ENCODE measurements around the gene TPRG1. TPM values are rescaled to one million over a fixed set of nuclear protein-coding genes. Genes with fewer than 3 reads are reported as not detected.

TPRG1 gene
- total RNA-seq, 1 donor from 2014 or later: 2.9 TPM

GRCh38 chr3:189342811-189343210 lies 171.0 kb downstream of the TPRG1 start:
- intact Hi-C loops (cut with micrococcal nuclease): no loop called here

DNA sequence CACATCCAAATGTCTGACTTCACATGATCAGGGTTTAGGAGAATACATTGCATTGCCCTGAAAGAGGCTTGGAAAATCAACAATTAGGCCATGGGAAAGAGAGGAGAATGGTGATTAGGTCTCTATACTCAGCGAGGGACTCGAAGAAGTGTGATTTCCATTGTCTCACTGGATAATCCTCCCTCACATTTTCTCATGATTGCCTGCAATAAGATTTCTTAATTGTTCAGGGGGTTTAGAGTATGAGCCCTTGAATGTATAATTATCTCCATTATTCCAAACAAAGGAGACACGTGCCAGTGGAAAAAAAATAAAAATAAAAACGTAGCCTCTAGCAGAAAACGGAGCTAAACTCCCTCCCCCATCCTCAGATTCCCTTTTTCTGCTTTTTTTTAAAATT lies 173.2 kb downstream of the TPRG1 start:
- intact Hi-C loops (cut with micrococcal nuclease): no loop called here

GRCh38 chr3:189349772-189350171 lies 178.0 kb downstream of the TPRG1 start:
- intact Hi-C loops (cut with micrococcal nuclease): no loop called here

DNA sequence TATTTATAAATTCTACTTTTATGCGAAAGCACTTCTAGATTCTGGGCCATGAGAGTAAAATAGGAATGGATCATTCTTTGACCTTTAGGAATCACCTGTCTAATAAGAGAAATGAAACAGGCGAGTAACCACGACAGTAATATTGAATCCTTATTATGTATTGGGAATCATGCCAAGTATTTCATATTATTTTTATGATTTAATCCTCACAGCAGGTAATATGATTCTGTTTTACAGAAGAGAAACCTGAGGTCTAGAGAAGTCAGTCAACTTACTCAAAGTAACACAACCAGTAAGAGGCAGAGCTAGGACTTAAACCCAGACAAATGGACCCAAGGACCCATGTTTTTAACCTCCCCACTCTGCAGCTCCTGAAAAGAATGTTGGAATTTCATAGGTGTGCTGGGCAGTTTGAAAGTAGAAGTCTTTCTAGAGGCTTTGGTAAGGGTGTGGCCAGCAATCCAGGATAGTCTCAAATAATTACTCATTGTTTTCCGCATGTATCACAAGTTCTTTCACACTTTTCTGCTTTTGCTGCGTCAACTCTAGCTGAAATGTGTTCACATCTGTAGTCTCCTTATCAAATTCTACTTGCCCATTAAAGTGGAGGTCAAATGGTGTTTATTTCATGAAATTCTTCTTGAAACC lies 181.7 kb downstream of the TPRG1 start:
- intact Hi-C loops (cut with micrococcal nuclease): no loop called here

- intact Hi-C loops (cut with micrococcal nuclease): loop anchor here (2.0 kb wide), 2 partner anchors 13 to 41 kb away; no protein-coding TSS in a partner anchor
Measured at GRCh38 chr3:189353988-189354889, 182.5 kb downstream of the TPRG1 start.

DNA sequence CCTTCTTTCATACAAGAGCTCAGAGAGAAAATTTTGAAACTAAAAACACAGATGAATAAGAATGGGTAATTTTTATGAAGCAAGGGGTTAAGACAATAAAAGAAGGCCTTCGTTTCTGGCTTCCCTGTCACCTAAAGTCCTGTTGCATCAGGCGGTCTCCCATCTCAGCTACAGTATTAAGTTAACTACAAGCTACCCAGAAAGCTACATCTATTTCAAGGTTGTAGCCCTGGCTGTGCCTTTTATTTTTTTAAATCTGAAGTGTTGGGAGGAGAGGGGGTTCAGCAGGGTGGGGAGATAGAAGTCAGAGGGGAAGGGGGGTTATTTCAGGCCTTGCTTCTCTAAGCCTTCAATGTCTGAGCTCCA lies 183.3 kb downstream of the TPRG1 start:
- intact Hi-C loops (cut with micrococcal nuclease): loop anchor here (1.0 to 2.0 kb wide), 5 partner anchors 14 to 83 kb away; no protein-coding TSS in a partner anchor

GRCh38 chr3:189355481-189356201 lies 183.9 kb downstream of the TPRG1 start:
- intact Hi-C loops (cut with micrococcal nuclease): loop anchor here (1.0 to 2.0 kb wide), 5 partner anchors 15 to 83 kb away; no protein-coding TSS in a partner anchor

DNA sequence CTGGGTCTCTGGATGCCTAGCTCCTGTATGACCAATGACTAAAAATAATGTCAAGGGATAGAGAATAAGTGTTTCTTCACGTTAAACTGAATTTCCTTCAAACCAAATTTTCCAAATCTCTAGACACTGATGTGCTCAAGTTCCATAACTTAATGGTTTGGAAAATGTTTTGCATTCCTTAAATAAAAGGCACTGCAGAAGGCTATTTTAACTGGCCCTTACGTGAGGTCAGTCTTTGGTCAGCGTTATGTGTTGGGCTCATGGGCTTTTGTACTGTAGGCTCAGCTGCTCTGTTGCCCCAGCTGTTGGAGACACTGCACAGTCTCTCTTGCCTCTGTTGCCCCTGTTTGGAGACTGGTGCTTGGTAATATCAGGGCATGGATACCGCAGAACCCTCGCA lies 188.5 kb downstream of the TPRG1 start:
- intact Hi-C loops (cut with micrococcal nuclease): no loop called here

DNA sequence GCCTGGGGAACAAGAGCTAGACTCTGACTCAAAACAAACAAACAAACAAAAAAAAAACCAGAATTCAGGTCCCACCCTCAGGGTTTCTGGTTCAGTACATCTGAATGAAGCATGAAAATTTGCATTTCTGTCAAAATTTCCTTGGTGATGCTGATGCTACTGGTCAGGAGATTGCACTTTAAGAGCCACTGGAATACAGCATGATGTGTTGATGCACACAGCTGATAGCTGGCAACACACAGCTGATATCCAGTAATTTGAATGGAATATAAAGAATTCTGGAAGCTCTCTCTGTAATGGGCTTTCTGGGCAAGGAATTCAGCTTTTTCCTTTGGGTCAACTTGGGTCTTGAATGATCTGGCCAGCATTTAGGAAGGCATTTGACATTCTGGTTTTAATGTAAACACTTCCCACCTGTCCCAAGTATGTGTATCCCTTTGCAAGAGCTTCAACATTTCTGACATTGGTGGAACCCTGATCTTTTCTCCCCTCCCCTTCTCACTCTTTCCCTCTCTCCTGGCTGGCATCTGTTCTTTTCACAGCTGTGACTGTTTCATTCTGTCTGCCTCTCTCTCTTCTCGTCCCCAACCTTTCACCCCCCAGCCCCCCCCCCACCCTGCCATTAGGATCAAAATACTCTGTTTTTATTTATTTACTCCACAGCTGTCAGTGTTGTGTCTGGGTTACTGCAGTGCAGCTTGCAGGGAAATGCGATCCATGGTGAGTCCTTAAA lies 189.5 kb downstream of the TPRG1 start:
- intact Hi-C loops (cut with micrococcal nuclease): no loop called here

- intact Hi-C loops (cut with micrococcal nuclease): no loop called here
Measured at GRCh38 chr3:189363590-189364255, 192.0 kb downstream of the TPRG1 start.

DNA sequence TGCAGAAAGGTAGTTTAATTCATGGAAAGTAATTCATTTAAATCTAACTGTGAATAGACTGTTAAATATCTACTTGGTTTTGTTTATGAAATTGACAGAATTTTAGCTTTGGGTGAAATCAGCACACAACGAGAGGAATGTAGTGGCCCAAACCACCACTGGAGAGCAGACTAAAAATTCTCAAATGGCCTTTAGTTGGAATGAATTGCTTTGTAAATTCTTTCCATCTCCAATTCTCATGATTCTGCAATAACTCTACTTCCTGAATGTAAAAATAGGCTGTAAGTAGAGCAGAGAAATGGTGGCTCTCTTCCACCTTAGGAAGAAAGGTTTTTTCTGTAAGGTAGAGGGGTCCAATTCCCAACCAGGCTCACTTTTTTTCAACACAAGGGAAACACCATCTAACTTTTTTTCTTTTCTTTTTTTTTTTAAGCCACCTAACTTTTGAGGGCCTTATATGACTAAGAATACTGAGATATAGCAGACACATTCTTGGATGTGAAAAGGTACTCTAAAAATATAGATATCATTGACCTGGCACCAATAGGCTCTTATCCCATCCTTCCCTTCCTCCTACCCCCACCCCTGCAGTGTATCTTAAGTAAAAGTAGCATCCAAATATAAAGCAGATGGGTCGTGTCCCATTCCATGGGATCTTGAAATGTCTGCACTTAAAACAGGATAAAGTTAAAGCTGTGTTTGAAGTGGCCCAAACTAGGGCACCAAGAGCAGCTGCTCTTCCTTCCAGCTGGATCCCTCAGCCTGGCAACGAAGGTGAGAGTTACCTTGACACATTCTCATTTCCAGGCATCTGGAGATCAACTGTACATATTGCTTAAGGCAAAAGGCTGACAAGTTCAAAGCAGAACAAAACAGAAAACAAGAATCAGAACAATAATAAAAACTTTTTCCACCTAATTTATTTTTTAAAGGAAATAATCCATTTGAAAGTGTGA lies 194.1 kb downstream of the TPRG1 start:
- intact Hi-C loops (cut with micrococcal nuclease): no loop called here

- intact Hi-C loops (cut with micrococcal nuclease): no loop called here
Measured at GRCh38 chr3:189368384-189368783, 196.6 kb downstream of the TPRG1 start.

DNA sequence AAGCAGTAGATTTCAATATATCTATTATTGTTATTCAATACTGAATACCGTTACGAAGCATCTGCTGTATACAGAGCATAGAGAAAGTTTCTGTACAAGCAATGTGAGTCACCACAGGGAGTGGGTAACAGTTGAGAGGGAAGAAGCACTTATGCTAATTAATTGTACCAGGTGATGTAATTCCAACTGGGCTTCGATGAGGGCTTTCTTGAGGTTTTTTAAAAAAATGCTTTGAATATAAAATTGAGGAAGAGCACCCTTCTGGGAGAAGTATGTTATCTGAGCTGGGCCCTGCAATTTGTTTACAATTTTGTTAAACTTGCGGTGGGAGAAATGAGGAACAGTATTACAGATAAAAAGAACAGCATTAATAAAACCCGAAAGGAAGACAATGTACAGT lies 197.9 kb downstream of the TPRG1 start:
- intact Hi-C loops (cut with micrococcal nuclease): no loop called here

DNA sequence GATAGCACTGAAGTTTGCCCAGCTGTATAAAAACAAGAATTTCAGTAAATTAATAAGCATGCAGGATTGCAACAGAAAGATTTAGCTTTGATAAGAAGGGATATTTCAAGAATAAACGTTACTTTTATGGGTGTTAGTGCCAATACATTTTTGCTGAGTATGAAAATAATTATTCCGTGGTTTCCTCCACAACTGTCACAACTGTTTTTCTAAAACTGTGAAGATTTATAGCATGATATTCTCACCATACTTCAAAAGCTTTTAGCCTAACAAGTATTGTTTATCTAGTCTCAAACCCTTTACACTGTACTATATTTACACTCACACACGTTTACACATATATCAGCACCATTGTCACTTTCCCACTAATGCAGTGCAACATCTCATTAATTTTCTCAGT lies 200.5 kb downstream of the TPRG1 start:
- intact Hi-C loops (cut with micrococcal nuclease): no loop called here
